Stimulated activated CD8-positive, alpha-beta memory T cell treated with anti-CD3 and anti-CD28 coated beads, Interleukin-12 subunit alpha, Interleukin-12 subunit beta, amount 100 ng/mL, for 24 hours (primary cell): ENCODE measurements around the gene PM20D2.

ENCODE experiments used
- DNase-seq: peaks from one replicate; pipeline ENCODE4 v3.0.0-alpha.2; 2020; ENCODE audit errors: extremely low read depth

PM20D2 gene

DNA sequence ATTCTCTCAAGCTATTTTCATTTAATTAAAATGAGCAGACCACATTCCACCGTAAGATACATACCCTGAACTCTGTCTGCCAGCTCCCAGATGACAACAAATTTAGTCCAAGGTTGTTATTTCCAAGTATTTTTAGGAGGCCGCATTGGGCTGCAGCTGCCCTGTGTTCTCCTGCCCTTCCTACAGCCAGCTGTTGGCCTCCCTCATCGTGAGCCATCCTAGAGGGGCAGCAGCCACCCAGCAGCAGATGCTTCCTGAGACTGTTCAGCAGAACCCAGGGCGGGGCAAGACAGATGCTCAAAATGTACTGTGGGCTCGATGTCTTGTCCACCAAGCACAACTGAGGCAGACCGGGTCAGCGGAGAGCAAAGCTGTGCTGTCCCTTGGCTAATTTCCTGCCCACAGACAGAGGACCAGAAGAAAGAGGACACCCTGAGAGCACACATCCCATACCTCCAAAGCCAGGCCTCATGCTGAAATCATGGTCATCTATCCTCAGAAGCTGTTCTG lies 54.9 kb downstream of the PM20D2 start:
- no peak for DNase-seq

DNA sequence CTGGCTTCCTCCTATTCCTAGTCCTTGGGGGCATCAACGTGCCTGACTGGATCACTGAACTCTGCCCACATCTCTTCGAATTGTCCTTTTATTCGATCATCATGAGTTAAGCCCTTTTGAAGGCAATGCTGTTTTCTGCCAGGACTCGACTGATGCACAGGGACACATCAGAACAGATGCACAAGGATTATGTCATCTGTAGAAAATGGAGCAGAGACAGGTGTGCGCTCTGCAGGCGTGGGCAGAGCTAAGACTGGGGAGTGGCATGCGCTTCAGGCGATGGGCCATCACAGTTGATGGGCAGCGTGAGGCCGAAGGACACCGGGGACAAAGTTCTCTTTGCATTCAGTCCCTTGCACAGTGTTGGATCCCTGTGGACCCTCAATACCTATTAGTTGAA lies 58.2 kb downstream of the PM20D2 start:
- DNase-seq = no peak

DNA sequence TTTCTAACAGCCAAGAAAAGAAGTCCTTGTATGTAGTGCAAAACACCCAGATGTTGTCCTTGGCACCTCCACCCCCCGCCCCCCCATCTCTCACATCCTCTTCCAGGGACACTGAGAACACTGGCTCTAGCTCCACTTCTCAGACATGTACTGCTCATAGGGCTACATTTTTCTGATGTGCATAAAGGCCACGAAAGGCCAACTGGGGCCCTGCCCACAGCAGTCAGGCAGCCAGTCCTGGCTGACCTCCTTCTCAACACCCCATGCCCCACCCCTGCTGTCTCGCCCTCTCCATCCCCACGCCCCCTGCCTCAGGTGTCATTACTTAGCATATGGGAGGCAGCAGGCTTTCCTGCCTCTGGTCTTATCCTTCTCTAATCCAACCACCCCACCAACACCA lies 60.0 kb downstream of the PM20D2 start:
- DNase-seq = no peak

DNA sequence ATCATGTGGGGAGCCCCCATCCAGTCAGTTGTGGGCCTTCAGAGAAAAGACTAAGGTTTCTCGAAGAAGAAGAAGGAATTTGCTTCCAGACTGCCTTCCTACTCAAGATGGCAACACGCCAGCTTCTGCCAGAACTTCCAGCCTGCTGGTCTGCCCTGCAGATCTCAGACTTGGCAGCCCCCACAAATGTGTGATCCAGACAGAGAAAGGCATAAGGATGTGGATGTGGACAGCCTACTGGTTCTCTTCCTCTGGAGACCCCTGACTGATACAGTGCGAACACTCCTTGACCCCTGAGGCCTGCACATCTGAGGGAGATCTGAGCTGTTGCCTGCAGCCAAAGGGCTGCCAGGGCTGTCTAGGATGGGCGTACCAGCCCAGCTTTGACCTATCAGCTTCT lies 62.7 kb downstream of the PM20D2 start:
- DNase-seq = no peak

DNA sequence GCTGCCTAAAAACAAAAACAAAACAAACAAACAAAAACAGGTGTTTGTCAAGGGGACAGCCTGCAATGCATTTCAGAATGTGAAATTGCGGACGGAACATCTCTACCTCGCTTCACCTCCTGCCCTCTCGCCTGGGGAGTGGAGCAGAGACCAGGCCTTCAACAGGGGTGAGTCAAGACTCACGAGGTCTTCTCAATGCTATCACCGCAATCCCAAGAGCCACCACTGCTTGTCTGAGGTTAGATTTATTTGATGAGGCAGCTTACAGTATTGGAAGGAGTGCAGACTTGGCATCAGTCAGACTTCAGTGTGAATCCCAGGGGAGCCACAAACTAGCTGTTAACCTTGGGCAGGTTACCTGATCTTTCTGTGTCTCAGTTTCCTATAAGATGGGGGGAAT lies 63.6 kb downstream of the PM20D2 start:
- DNase-seq = no peak

DNA sequence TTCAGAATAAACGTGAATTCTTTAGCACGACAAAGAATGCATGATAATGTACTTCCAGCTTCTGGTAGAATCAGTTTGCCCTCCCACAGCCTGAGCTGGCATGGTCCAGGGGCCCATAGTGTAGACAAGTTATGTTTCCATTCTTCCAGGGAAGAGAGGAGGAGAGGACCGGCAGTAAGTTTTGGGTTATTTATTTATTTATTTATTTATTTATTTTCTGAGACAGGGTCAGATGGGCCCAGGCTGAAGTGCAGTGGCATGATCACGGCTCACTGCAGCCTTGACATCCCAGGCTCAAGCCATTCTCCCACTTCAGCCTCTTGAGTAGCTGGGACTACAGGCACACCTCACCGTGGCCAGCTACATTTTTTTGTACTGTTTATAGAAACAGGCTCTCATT lies 66.6 kb downstream of the PM20D2 start:
- no peak for DNase-seq

DNA sequence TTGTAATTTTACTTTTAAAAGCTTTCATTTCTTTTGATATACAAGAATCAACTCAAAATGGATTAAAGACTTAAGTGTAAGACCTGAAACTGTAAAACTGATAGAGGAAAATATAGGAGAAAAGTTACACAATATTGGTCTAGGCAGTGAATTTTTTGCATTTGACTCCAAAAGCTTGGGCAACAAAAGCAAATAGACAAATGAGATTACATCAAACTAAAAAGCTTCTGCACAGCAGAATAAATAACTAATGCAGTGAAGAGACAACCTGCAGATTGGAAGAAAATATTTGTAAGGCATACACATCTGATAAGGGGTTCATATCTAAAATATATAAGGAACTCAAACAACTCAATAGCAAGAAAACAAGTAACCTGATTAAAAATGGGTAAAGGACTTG lies 68.3 kb downstream of the PM20D2 start:
- no peak for DNase-seq
